Vagina (tissue), 2 donors: Measurements from ENCODE around the gene COA1.

Experiments
- CTCF ChIP-seq, 3 experiments: fragments of 450-650 bp in 2 of 3; fragments of 200-600 bp in 1 of 3; sonication (generic) in 1 of 3; IDR thresholded peaks; one replicate each; pipeline ENCODE4 v1.5.1; 2017 to 2019; ENCODE audit warnings: antibody characterized with exemption in 3 of 3, mild to moderate bottlenecking in 2 of 3, moderate library complexity in 2 of 3
- POLR2A ChIP-seq, 2 donors: fragments of 450-650 bp; IDR thresholded peaks; one replicate each; pipeline ENCODE4 v1.6.1; 2017; ENCODE audit warnings: antibody characterized with exemption in 2 of 2, mild to moderate bottlenecking in 2 of 2, moderate library complexity in 2 of 2

GRCh38 chr7:43628431-43628830 lies 100.9 kb downstream of the COA1 start:
- no peak for TF ChIP-seq POLR2A (IDR thresholded peaks at IDR 0.05)
- TF ChIP-seq CTCF (IDR thresholded peaks at IDR 0.05): no peak
